Kidney epithelial cell (primary cell): ENCODE measurements around the gene FAP. TPM values are rescaled to one million over a fixed set of nuclear protein-coding genes. Genes with fewer than 3 reads are reported as not detected.

ENCODE experiments used
- DNase-seq: peaks from one replicate; pipeline ENCODE4 v3.0.0-alpha.2; 2010; ENCODE audit warnings: low read depth
- H3K27me3 ChIP-seq: 2 replicates; pipeline ENCODE4 v1.6.0; 2011; ENCODE audit warnings: low read length; ENCODE audit not compliant: control insufficient read depth, insufficient read depth
- H3K36me3 ChIP-seq: 2 replicates; pipeline ENCODE4 v1.5.1; 2011; ENCODE audit warnings: low read length; ENCODE audit not compliant: control insufficient read depth, insufficient read depth
- H3K4me3 ChIP-seq: 2 replicates; pipeline ENCODE4 v1.5.1; 2011; ENCODE audit warnings: low read depth, mild to moderate bottlenecking, control low read depth, low read length
- total RNA-seq: library from RNA; depleted of rRNA; stranded (reverse); fragments of >200 nt; gene quantifications from 2 replicates; pipeline ENCODE4 v1.2.3, GENCODE V29; 2015
- TF ChIP-seq, protein P1 (sequence below): IDR thresholded peaks from 2 replicates; pipeline ENCODE4 v1.5.1; 2011; ENCODE audit warnings: mild to moderate bottlenecking, moderate library complexity, low read length, control low read depth, inconsistent platforms; ENCODE audit not compliant: insufficient read depth, poor library complexity, severe bottlenecking

The FAP gene
- total RNA-seq, 1 donor from 2014 or later, result 2.8 TPM

GRCh38 chr2:162245061-162245460, 1.8 kb upstream of the FAP start:
- Histone ChIP-seq H3K27me3 (no peaks in the 10 kb centered on the region), H3K4me3 (no peak overlapping the region), H3K36me3 (no peaks in the 10 kb centered on the region)
- TF ChIP-seq, protein P1, sequence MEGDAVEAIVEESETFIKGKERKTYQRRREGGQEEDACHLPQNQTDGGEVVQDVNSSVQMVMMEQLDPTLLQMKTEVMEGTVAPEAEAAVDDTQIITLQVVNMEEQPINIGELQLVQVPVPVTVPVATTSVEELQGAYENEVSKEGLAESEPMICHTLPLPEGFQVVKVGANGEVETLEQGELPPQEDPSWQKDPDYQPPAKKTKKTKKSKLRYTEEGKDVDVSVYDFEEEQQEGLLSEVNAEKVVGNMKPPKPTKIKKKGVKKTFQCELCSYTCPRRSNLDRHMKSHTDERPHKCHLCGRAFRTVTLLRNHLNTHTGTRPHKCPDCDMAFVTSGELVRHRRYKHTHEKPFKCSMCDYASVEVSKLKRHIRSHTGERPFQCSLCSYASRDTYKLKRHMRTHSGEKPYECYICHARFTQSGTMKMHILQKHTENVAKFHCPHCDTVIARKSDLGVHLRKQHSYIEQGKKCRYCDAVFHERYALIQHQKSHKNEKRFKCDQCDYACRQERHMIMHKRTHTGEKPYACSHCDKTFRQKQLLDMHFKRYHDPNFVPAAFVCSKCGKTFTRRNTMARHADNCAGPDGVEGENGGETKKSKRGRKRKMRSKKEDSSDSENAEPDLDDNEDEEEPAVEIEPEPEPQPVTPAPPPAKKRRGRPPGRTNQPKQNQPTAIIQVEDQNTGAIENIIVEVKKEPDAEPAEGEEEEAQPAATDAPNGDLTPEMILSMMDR, result no peak
- no peak for DNase-seq

- peak; percentile 83 for DNase-seq
- Histone ChIP-seq H3K27me3 (no peaks in the 10 kb centered on the region), H3K4me3 (no peak overlapping the region), H3K36me3 (no peaks in the 10 kb centered on the region)
- TF ChIP-seq, protein P1, result no peak
These were observed 1.3 kb upstream of the FAP start for GRCh38 chr2:162244541-162245031.

GRCh38 chr2:162243715-162244114, 470 bp upstream of the FAP start:
- TF ChIP-seq, protein P1, result no peak
- no peak for DNase-seq
- no peak overlapping the region for H3K4me3 ChIP-seq
- no peaks in the 10 kb centered on the region for H3K36me3 ChIP-seq
- no peaks in the 10 kb centered on the region for H3K27me3 ChIP-seq

GRCh38 chr2:162242586-162243280, 512 bp downstream of the FAP start:
- no peaks in the 10 kb centered on the region for H3K27me3 ChIP-seq
- peak overlapping the region; percentile 8 for H3K4me3 ChIP-seq
- DNase-seq, result no peak
- TF ChIP-seq, protein P1, result no peak
- no peaks in the 10 kb centered on the region for H3K36me3 ChIP-seq

- no peak for DNase-seq
- Histone ChIP-seq H3K4me3 (no peak overlapping the region), H3K27me3 (no peaks in the 10 kb centered on the region), H3K36me3 (no peaks in the 10 kb centered on the region)
- TF ChIP-seq, protein P1, result no peak
These were observed 1.7 kb downstream of the FAP start for GRCh38 chr2:162241571-162241970.
